GM12872 (cell line): ENCODE measurements around the gene SNAI1.

Source experiments
- CTCF ChIP-seq: IDR thresholded peaks from 3 replicates; pipeline ENCODE4 v1.5.1; 2011; ENCODE audit warnings: low read depth, mild to moderate bottlenecking, low read length, moderate library complexity; ENCODE audit not compliant: insufficient read depth

The SNAI1 gene

GRCh38 chr20:49986049-49986448 is 3.3 kb downstream of the SNAI1 start:
- TF ChIP-seq CTCF, result no peak

GRCh38 chr20:49987015-49987867 is 4.5 kb downstream of the SNAI1 start:
- TF ChIP-seq CTCF, result no peak

GRCh38 chr20:49987868-49988690 is 5.3 kb downstream of the SNAI1 start:
- TF ChIP-seq CTCF, result no peak

GRCh38 chr20:49989234-49990065 is 6.7 kb downstream of the SNAI1 start:
- TF ChIP-seq CTCF, result no peak

- no peak for TF ChIP-seq CTCF
Observed at GRCh38 chr20:49990271-49990720, 7.5 kb downstream of the SNAI1 start.

- TF ChIP-seq CTCF, result no peak
Observed at GRCh38 chr20:49993301-49993751, 10.5 kb downstream of the SNAI1 start.

- TF ChIP-seq CTCF, result no peak
Observed at GRCh38 chr20:49995586-49995985, 12.8 kb downstream of the SNAI1 start.
